HG03025 (cell line): ENCODE results near the gene TRIM72.
"Not testable (repeated sequence)": the region's sequence is repeated elsewhere in the genome, so short reads cannot be mapped to it uniquely, and the experiment has no call there.

Experiments
- ATAC-seq: cut with Tn5 transposase; IDR thresholded peaks from one replicate; pipeline ENCODE4 v1.9.1; 2021; ENCODE audit warnings: mild to moderate bottlenecking, moderate library complexity; ENCODE audit not compliant: unreplicated experiment, low FRiP score

The TRIM72 gene

GRCh38 chr16:31251435-31251834 is 37.5 kb downstream of the TRIM72 start:
- no peak for ATAC-seq

GRCh38 chr16:31253642-31254045 is 39.7 kb downstream of the TRIM72 start:
- ATAC-seq = no peak

- ATAC-seq = no peak
These were observed 42.5 kb downstream of the TRIM72 start for GRCh38 chr16:31256466-31256865.

GRCh38 chr16:31258366-31258765 is 44.4 kb downstream of the TRIM72 start:
- no peak for ATAC-seq

- ATAC-seq = no peak
These were observed 46.4 kb downstream of the TRIM72 start for GRCh38 chr16:31260136-31260931.

GRCh38 chr16:31262084-31262483 is 48.2 kb downstream of the TRIM72 start:
- ATAC-seq = no peak

GRCh38 chr16:31265329-31266245 is 51.7 kb downstream of the TRIM72 start:
- ATAC-seq = no peak

- no peak for ATAC-seq
These were observed 53.6 kb downstream of the TRIM72 start for GRCh38 chr16:31267332-31268032.

- ATAC-seq = no peak
These were observed 54.1 kb downstream of the TRIM72 start for GRCh38 chr16:31268033-31268365.

GRCh38 chr16:31268891-31269290 is 55.0 kb downstream of the TRIM72 start:
- no peak for ATAC-seq

- no peak for ATAC-seq
These were observed 55.6 kb downstream of the TRIM72 start for GRCh38 chr16:31269541-31269940.

GRCh38 chr16:31269973-31270372 is 56.1 kb downstream of the TRIM72 start:
- ATAC-seq = not testable (repeated sequence)

- no peak for ATAC-seq
These were observed 56.9 kb downstream of the TRIM72 start for GRCh38 chr16:31270795-31271194.

GRCh38 chr16:31271621-31272190 is 57.8 kb downstream of the TRIM72 start:
- no peak for ATAC-seq

GRCh38 chr16:31273187-31273586 is 59.3 kb downstream of the TRIM72 start:
- no peak for ATAC-seq

GRCh38 chr16:31273676-31274075 is 59.8 kb downstream of the TRIM72 start:
- ATAC-seq = no peak

GRCh38 chr16:31274831-31275816 is 61.2 kb downstream of the TRIM72 start:
- ATAC-seq = no peak

GRCh38 chr16:31276600-31276999 is 62.7 kb downstream of the TRIM72 start:
- ATAC-seq = no peak

- ATAC-seq = no peak
These were observed 63.8 kb downstream of the TRIM72 start for GRCh38 chr16:31277659-31278260.
